HCT116 (cell line): ENCODE data around the gene CCL23. TPM values are rescaled to one million over a fixed set of nuclear protein-coding genes. Genes with fewer than 3 reads are reported as not detected.

ENCODE experiments used
- ATAC-seq: fragments of 200-7000 bp; cut with Tn5 transposase; 2 replicates; pipeline ENCODE4 v1.9.1; 2020; ENCODE audit warnings: mild to moderate bottlenecking, moderate library complexity
- BruUV-seq: library from RNA; stranded (reverse); fragments of 400-500 nt; replicated peaks from 2 replicates; lab custom pipeline; 2021; lab: Mats Ljungman, UMichigan
- CTCF ChIA-PET: fragments of 300-600 bp; sonication (Branson Sonifier 250); formaldehyde crosslinking; loops from one replicate; lab custom pipeline; 2021; ENCODE audit warnings: antibody characterized with exemption; lab: Charles Lee
- POLR2A ChIA-PET: fragments of 300-600, 350-600 bp; sonication (Branson Sonifier 250); formaldehyde crosslinking; loops from one replicate; lab custom pipeline; 2021; ENCODE audit warnings: antibody characterized with exemption; lab: Charles Lee
- RAD21 ChIA-PET, 2 experiments: fragments of 300-600 bp; sonication (Branson Sonifier 250); formaldehyde crosslinking; loops; one replicate each; lab custom pipeline; 2023; ENCODE audit warnings: low total read pairs in 2 of 2; ENCODE audit not compliant: uncharacterized antibody in 2 of 2, unreplicated experiment in 2 of 2, low non-redundant PET in 1 of 2; lab: Charles Lee
- DNase-seq: peaks from one replicate; pipeline ENCODE4 v3.0.0-alpha.2; 2010; ENCODE audit warnings: low read depth, low spot score
- H2AFZ ChIP-seq: fragments of 200-600 bp; shearing (Covaris generic), sonication (generic); 2 replicates; pipeline ENCODE4 v1.6.1; 2017; ENCODE audit warnings: low read depth, mixed run types, mixed read lengths, antibody characterized with exemption, low read length; ENCODE audit not compliant: poor library complexity, severe bottlenecking
- H3K27ac ChIP-seq: 2 replicates; pipeline ENCODE4 v1.5.1; 2012; ENCODE audit warnings: low read depth, low read length
- H3K27me3 ChIP-seq: fragments of 200-600 bp; sonication (generic); 2 replicates; pipeline ENCODE4 v1.6.1; 2016; ENCODE audit warnings: mixed run types, low read length, mixed read lengths; ENCODE audit not compliant: insufficient read depth
- H3K36me3 ChIP-seq, 2 experiments: fragments of 200-500 bp in 1 of 2; fragments of 200-600 bp in 1 of 2; sonication (Bioruptor generic) in 1 of 2; sonication (generic) in 1 of 2; 2 replicates each; pipeline versions ENCODE4 v1.5.1 to v1.6.1; 2014 to 2016; ENCODE audit warnings: low read length in 2 of 2, inconsistent platforms in 1 of 2, mixed read lengths in 1 of 2, mixed run types in 1 of 2; ENCODE audit not compliant: insufficient read depth in 2 of 2, control insufficient read depth in 1 of 2
- H3K4me1 ChIP-seq, 2 experiments: fragments of 200-600 bp in 1 of 2; sonication (generic) in 1 of 2; 2 replicates each; pipeline versions ENCODE4 v1.5.1 to v1.6.1; 2012 to 2017; ENCODE audit warnings: low read length in 2 of 2, inconsistent platforms in 1 of 2, mild to moderate bottlenecking in 1 of 2, mixed read lengths in 1 of 2, mixed run types in 1 of 2, moderate library complexity in 1 of 2; ENCODE audit not compliant: insufficient read depth in 2 of 2, control insufficient read depth in 1 of 2
- H3K4me2 ChIP-seq: fragments of 200-600 bp; sonication (generic); 2 replicates; pipeline ENCODE4 v1.6.1; 2017; ENCODE audit warnings: mixed run types, low read length, mixed read lengths
- H3K4me3 ChIP-seq, 2 experiments: fragments of 200-600 bp in 1 of 2; sonication (generic) in 1 of 2; replicated peaks in 1 of 2; 2 replicates each; pipeline ENCODE4 v1.5.1; 2011 to 2016; ENCODE audit warnings: low read length in 2 of 2, control low read depth in 1 of 2, low read depth in 1 of 2, mild to moderate bottlenecking in 1 of 2, mixed read lengths in 1 of 2, mixed run types in 1 of 2
- H3K79me2 ChIP-seq: fragments of 200-600 bp; sonication (generic); 2 replicates; pipeline ENCODE4 v1.6.1; 2017; ENCODE audit warnings: mild to moderate bottlenecking, mixed run types, low read length, moderate library complexity, mixed read lengths; ENCODE audit not compliant: insufficient read depth
- H3K9ac ChIP-seq: fragments of 200-600 bp; sonication (generic); 2 replicates; pipeline ENCODE4 v1.6.1; 2016; ENCODE audit warnings: low read length, mixed read lengths
- H3K9me2 ChIP-seq: fragments of 200-600 bp; sonication (generic), shearing (Covaris generic); 2 replicates; pipeline ENCODE4 v1.6.1; 2017; ENCODE audit warnings: mixed run types, mild to moderate bottlenecking, moderate library complexity; ENCODE audit not compliant: insufficient read depth
- H3K9me3 ChIP-seq, 2 experiments: fragments of 200-500 bp in 1 of 2; fragments of 200-600 bp in 1 of 2; sonication (Bioruptor generic) in 1 of 2; sonication (generic) in 1 of 2; 2 replicates each; pipeline ENCODE4 v1.6.1; 2014 to 2017; ENCODE audit warnings: low read length in 2 of 2, mixed read lengths in 2 of 2, inconsistent platforms in 1 of 2, low read depth in 1 of 2, mild to moderate bottlenecking in 1 of 2, mixed run types in 1 of 2, moderate library complexity in 1 of 2; ENCODE audit not compliant: control insufficient read depth in 1 of 2, insufficient read depth in 1 of 2
- H4K20me1 ChIP-seq: fragments of 200-600 bp; sonication (generic), shearing (Covaris generic); 2 replicates; pipeline ENCODE4 v1.6.1; 2017; ENCODE audit warnings: mixed run types, mild to moderate bottlenecking, moderate library complexity; ENCODE audit not compliant: insufficient read depth
- CEBPB ChIP-seq: IDR thresholded peaks from 2 replicates; pipeline ENCODE4 v1.6.1; 2012; ENCODE audit warnings: low read depth
- ELF1 ChIP-seq: IDR thresholded peaks from 2 replicates; pipeline ENCODE4 v1.6.1; 2012; ENCODE audit warnings: low read depth, borderline replicate concordance
- FOSL1 ChIP-seq: IDR thresholded peaks from 2 replicates; pipeline ENCODE4 v1.6.1; 2012; ENCODE audit warnings: low read depth
- POLR2A ChIP-seq: IDR thresholded peaks from 2 replicates; pipeline ENCODE4 v1.7.0; 2011; ENCODE audit warnings: borderline replicate concordance; ENCODE audit not compliant: insufficient read depth, insufficient read length; ENCODE audit errors: extremely low read depth
- RAD21 ChIP-seq: IDR thresholded peaks from 2 replicates; pipeline ENCODE4 v1.6.1; 2012; ENCODE audit warnings: low read depth, mild to moderate bottlenecking
- SP1 ChIP-seq: IDR thresholded peaks from 2 replicates; pipeline ENCODE4 v1.6.1; 2012; ENCODE audit warnings: low read depth
- TCF7L2 ChIP-seq: IDR thresholded peaks from 2 replicates; pipeline ENCODE4 v1.7.0; 2011; ENCODE audit warnings: borderline replicate concordance, inconsistent platforms; ENCODE audit not compliant: insufficient read depth, insufficient read length; ENCODE audit errors: extremely low read depth
- YY1 ChIP-seq: IDR thresholded peaks from 2 replicates; pipeline ENCODE4 v1.6.1; 2011; ENCODE audit warnings: low read length, low read depth, moderate library complexity, mild to moderate bottlenecking; ENCODE audit not compliant: insufficient replicate concordance; ENCODE audit errors: extremely low read depth
- intact Hi-C: fragments of 100-400 bp; cut with micrococcal nuclease; formaldehyde crosslinking; loops from 2 replicates; pipeline ENCODE4 v1.10.0; 2022
- total RNA-seq: library from RNA; stranded (reverse); gene quantifications from one replicate; pipeline ENCODE4 v1.2.1, GENCODE V29; 2021; ENCODE audit not compliant: unreplicated experiment
- TF ChIP-seq, protein P1 (sequence below): IDR thresholded peaks from 2 replicates; pipeline ENCODE4 v1.6.1; 2012
- TF ChIP-seq, protein P2 (sequence below): IDR thresholded peaks from 2 replicates; pipeline ENCODE4 v1.6.1; 2012
- TF ChIP-seq, protein P3 (sequence below), 3 experiments: fragments of 200-600 bp in 1 of 3; sonication (generic) in 1 of 3; IDR thresholded peaks in 2 of 3; conservative IDR thresholded peaks in 1 of 3; 2 replicates each; pipeline ENCODE4 v1.5.1; 2012 to 2017; ENCODE audit warnings: low read depth in 2 of 3, low read length in 2 of 3, antibody characterized with exemption in 1 of 3, borderline replicate concordance in 1 of 3, control low read depth in 1 of 3, mild to moderate bottlenecking in 1 of 3, mixed read lengths in 1 of 3, mixed run types in 1 of 3, moderate library complexity in 1 of 3; ENCODE audit not compliant: insufficient read depth in 1 of 3

Gene CCL23
- total RNA-seq, 1 experiment from 2014 or later = not detected

GRCh38 chr17:35981246-35981645 lies 36.5 kb downstream of the CCL23 start, which contains the start of gene CCL16:
Gene CCL16 (minus strand): TSS chr17:35981497. CDS start chr17:35981420, 77 bp downstream.
- H3K27me3 ChIP-seq = no peaks in the 10 kb centered on the region
- no peaks in the 10 kb centered on the region for H3K4me1 ChIP-seq
- POLR2A ChIA-PET = no interaction called here
- H4K20me1 ChIP-seq = no peaks in the 10 kb centered on the region
- BruUV-seq = no TSS peak
- no peak within 1 kb of the TSS for H3K4me3 ChIP-seq
- intact Hi-C loops = no loop called here
- DNase-seq = no peak
- TF ChIP-seq TCF7L2 (no peak), YY1 (no peak), RAD21 (no peak), ELF1 (no peak), CEBPB (no peak), FOSL1 (no peak), POLR2A (no peak), SP1 (no peak)
- TF ChIP-seq, protein P1, sequence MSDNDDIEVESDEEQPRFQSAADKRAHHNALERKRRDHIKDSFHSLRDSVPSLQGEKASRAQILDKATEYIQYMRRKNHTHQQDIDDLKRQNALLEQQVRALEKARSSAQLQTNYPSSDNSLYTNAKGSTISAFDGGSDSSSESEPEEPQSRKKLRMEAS = no peak
- TF ChIP-seq, protein P2, sequence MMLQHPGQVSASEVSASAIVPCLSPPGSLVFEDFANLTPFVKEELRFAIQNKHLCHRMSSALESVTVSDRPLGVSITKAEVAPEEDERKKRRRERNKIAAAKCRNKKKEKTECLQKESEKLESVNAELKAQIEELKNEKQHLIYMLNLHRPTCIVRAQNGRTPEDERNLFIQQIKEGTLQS = no peak
- TF ChIP-seq, protein P3, sequence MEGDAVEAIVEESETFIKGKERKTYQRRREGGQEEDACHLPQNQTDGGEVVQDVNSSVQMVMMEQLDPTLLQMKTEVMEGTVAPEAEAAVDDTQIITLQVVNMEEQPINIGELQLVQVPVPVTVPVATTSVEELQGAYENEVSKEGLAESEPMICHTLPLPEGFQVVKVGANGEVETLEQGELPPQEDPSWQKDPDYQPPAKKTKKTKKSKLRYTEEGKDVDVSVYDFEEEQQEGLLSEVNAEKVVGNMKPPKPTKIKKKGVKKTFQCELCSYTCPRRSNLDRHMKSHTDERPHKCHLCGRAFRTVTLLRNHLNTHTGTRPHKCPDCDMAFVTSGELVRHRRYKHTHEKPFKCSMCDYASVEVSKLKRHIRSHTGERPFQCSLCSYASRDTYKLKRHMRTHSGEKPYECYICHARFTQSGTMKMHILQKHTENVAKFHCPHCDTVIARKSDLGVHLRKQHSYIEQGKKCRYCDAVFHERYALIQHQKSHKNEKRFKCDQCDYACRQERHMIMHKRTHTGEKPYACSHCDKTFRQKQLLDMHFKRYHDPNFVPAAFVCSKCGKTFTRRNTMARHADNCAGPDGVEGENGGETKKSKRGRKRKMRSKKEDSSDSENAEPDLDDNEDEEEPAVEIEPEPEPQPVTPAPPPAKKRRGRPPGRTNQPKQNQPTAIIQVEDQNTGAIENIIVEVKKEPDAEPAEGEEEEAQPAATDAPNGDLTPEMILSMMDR (IDR thresholded peaks at IDR 0.05 in 2 of 3, conservative IDR thresholded peaks at IDR 0.05 in 1 of 3; ENCODE audit: borderline replicate concordance in 1 of 3, insufficient read depth in 1 of 3, low read depth in 2 of 3, low read length in 2 of 3) = no peak
- no peak within 1 kb of the TSS for H3K4me2 ChIP-seq
- H3K27ac ChIP-seq = no peak within 1 kb of the TSS
- H3K79me2 ChIP-seq = no peaks in the 10 kb centered on the region
- H3K9ac ChIP-seq = no peak within 1 kb of the TSS
- CTCF ChIA-PET = interaction anchor here (1.7 to 2.6 kb wide), 2 partner anchors 12 to 168 kb away, joined by 5 to 11 read pairs; no protein-coding TSS in a partner anchor
- H2AFZ ChIP-seq = no peak within 1 kb of the TSS
- no peaks in the 10 kb centered on the region for H3K9me3 ChIP-seq
- RAD21 ChIA-PET = no interaction called here
- H3K36me3 ChIP-seq = no peaks in the 10 kb centered on the region
- ATAC-seq = no peak
- no peaks in the 10 kb centered on the region for H3K9me2 ChIP-seq
